ENCODE data around the gene PTPN3. TPM values are rescaled to one million over a fixed set of nuclear protein-coding genes. Genes with fewer than 3 reads are reported as not detected.

Gene PTPN3
- total and polyA plus RNA-seq, 12 donors: 3.1 to 70.7 (median 49.6) TPM

DNA sequence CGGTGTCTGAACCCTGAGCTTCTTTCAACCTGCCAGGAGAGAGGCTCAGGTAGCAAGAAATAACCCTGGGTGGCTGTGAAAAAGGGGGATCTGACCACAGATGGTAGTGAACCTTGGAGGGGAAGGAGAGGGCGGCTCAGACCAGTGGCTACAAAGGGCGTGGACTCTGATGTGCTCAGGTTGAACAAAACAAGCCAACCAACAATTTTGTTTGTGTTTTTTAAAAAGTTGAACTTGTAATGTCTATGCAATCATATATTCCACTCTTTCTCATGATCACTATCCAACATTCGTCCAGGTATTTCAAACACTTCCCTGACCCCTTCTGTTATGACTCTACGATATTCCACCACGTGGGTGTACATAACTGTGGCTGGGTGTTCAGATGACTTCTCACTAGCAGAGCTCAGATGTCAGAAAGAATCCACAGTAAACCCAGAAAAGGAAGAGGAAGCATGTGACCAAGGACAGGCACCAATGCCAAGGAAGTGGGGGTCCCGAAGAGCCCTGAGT, 20.0 kb downstream of the PTPN3 start:
- intact Hi-C loops (cut with DNase I): no loop called here
- peaks cover 0 to 49% (median 19%) of the 10 kb centered on the region in 9 donors for H3K4me1 ChIP-seq
- no peak overlapping the region for H3K4me3 ChIP-seq
- WGBS, 2 donors: 77 to 84% methylated on average over 7 of the region's 7 CpGs
- TF ChIP-seq, protein P1, sequence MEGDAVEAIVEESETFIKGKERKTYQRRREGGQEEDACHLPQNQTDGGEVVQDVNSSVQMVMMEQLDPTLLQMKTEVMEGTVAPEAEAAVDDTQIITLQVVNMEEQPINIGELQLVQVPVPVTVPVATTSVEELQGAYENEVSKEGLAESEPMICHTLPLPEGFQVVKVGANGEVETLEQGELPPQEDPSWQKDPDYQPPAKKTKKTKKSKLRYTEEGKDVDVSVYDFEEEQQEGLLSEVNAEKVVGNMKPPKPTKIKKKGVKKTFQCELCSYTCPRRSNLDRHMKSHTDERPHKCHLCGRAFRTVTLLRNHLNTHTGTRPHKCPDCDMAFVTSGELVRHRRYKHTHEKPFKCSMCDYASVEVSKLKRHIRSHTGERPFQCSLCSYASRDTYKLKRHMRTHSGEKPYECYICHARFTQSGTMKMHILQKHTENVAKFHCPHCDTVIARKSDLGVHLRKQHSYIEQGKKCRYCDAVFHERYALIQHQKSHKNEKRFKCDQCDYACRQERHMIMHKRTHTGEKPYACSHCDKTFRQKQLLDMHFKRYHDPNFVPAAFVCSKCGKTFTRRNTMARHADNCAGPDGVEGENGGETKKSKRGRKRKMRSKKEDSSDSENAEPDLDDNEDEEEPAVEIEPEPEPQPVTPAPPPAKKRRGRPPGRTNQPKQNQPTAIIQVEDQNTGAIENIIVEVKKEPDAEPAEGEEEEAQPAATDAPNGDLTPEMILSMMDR (IDR thresholded peaks at IDR 0.05): no peak
- DNase-seq: no peak
- peak overlapping the region in 2 of 10 donors; percentile 79 to 81 for H3K27ac ChIP-seq
- no peaks in the 10 kb centered on the region for H3K36me3 ChIP-seq
- peaks cover 0 to 22% (median 0%) of the 10 kb centered on the region in 7 donors for H3K27me3 ChIP-seq
- no peak for ATAC-seq
- no peaks in the 10 kb centered on the region for H3K9me3 ChIP-seq

DNA sequence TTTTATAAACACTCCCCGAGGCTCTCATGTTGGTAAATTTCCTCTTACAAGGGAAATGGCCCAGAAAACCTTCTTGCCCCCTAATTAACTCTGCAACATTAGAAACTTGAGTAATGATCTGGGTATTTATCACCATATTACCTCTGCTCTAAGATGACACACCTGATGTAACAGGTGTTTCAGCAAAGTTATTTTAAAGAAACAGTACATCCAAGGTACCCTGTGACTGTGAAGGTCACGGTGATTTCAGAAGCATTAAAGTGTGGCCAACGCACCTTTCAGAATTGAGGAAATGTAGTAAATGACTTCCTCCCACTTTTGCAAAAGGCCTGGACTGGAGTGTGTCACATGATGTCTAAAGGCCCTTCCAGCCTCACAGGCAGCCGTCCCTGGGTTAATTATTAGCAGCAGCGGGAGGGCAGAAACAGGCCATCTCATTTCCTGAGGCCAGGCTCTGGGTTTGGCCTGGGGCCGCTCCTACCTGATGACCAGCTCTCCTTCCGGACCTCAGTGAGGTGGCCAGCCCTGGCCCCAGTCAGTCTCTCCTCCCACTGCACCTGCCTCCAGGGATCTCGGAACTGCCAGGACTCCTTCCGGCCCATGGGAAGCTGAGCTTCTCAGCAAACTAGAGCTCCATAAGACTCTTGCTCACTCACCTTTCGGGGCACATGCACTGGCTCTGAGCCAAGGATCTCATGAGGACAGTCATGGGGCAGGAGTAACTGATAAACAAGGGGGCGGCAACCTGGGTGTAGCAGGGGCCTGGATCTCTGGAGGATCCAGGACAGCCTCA, 20.7 kb downstream of the PTPN3 start:
- ATAC-seq: peak in 6 of 8 donors; percentile 26 to 59 (median 34)
- no peak for DNase-seq
- H3K27ac ChIP-seq: peak overlapping the region in 3 of 10 donors; percentile 13 to 81 (median 79)
- TF ChIP-seq, protein P1 (IDR thresholded peaks at IDR 0.05): no peak
- peaks cover 0 to 22% (median 0%) of the 10 kb centered on the region in 7 donors for H3K27me3 ChIP-seq
- WGBS, 2 donors: 56 to 57% methylated on average over 11 of the region's 11 CpGs
- no peaks in the 10 kb centered on the region for H3K36me3 ChIP-seq
- intact Hi-C loops (cut with DNase I): no loop called here
- H3K9me3 ChIP-seq: no peaks in the 10 kb centered on the region
- no peak overlapping the region for H3K4me3 ChIP-seq
- H3K4me1 ChIP-seq: peaks cover 0 to 56% (median 19%) of the 10 kb centered on the region in 9 donors

DNA sequence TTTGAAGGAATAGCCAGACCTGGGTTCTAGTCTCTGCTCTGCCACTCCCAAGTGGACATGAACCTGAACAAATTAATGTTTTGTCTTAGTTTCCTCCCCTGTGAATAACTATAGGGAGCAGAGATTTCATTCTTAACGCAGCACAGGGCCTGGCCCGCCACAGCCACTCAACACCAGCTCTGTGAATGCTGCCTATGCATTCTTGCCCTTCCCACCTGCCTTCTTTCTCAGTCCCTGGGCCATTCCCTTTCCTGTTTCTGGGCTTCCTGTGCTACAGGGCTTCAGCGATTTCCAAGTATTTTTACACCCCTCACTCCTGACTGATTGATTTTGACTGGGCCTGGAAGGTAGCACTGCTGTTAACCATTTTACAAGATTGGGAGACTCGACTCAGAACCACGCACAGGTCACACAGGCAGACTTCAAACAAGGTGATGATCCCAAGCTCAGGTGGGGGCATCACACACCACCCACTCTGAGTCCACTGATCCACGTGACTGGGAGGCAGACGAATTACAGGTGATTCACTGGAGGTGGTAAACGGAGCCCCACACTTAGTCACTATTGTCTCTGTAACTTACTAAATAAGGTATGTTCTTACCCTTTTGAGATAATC, 21.4 kb downstream of the PTPN3 start:
- WGBS, 2 donors: 74 to 78% methylated on average over 8 of the region's 8 CpGs
- no peak for DNase-seq
- H3K27me3 ChIP-seq: peaks cover 0 to 18% (median 0%) of the 10 kb centered on the region in 7 donors
- no peaks in the 10 kb centered on the region for H3K9me3 ChIP-seq
- ATAC-seq: no peak
- intact Hi-C loops (cut with DNase I): no loop called here
- H3K27ac ChIP-seq: peak overlapping the region in 6 of 10 donors; percentile 11 to 81 (median 36)
- H3K4me3 ChIP-seq: no peak overlapping the region
- peaks cover 0 to 63% (median 25%) of the 10 kb centered on the region in 9 donors for H3K4me1 ChIP-seq
- no peaks in the 10 kb centered on the region for H3K36me3 ChIP-seq
- TF ChIP-seq, protein P1 (IDR thresholded peaks at IDR 0.05): no peak

DNA sequence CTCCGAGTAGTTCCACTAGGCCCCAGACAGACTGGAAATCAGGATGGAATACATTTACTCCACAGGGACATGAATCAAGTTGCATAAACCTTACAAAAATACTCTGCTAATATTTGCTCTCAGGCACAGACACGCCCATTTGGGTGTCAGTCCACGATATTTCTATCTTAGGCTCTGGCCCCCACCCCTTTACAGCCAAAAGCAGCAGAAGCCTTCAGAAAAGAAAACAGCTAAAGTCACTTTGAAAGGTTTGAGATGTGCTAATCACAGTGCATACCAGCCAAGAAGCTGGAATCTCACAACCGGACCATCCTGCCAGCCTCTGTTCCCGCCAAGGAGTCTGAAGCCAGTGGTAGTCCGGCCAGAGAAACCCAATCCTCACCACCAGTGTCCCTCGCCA, 22.6 kb downstream of the PTPN3 start:
- no peak for DNase-seq
- 49 to 51% methylated on average over 7 of the region's 7 CpGs for WGBS, 2 donors
- Histone ChIP-seq H3K9me3 (no peaks in the 10 kb centered on the region), H3K27me3 (peaks cover 0 to 23% (median 0%) of the 10 kb centered on the region in 7 donors), H3K27ac (peak overlapping the region in 7 of 10 donors; percentile 46 to 81 (median 74)), H3K4me3 (no peak overlapping the region), H3K36me3 (no peaks in the 10 kb centered on the region), H3K4me1 (peaks cover 0 to 71% (median 27%) of the 10 kb centered on the region in 9 donors)
- intact Hi-C loops (cut with DNase I): no loop called here
- TF ChIP-seq, protein P1 (IDR thresholded peaks at IDR 0.05): no peak
- peak in 6 of 8 donors; percentile 16 to 39 (median 26) for ATAC-seq

Data from heart right ventricle (tissue), 16 donors.